Smooth muscle cell (in vitro differentiated cells): ENCODE measurements around the gene COX5A. TPM values are rescaled to one million over a fixed set of nuclear protein-coding genes. Genes with fewer than 3 reads are reported as not detected.

ENCODE experiments used
- DNase-seq: peaks from one replicate; lab custom pipeline; 2025; ENCODE audit not compliant: unreplicated experiment; lab: John Stamatoyannopoulos, UW
- H2AFZ ChIP-seq: fragments of 200-600 bp; sonication (generic); 2 replicates; pipeline ENCODE4 v1.6.0; 2016; ENCODE audit warnings: antibody characterized with exemption, low read depth, mild to moderate bottlenecking
- H3F3A ChIP-seq: fragments of 200-600 bp; sonication (generic); 2 replicates; pipeline ENCODE4 v1.6.0; 2017; ENCODE audit warnings: antibody characterized with exemption, low read depth
- H3K27ac ChIP-seq: fragments of 200-600 bp; sonication (generic); 2 replicates; pipeline ENCODE4 v1.5.1; 2016; ENCODE audit warnings: low read depth, mild to moderate bottlenecking
- H3K27me3 ChIP-seq: fragments of 200-600 bp; sonication (generic); 2 replicates; pipeline ENCODE4 v1.6.1; 2016; ENCODE audit warnings: low read depth, mild to moderate bottlenecking
- H3K36me3 ChIP-seq: fragments of 200-600 bp; sonication (generic); 2 replicates; pipeline ENCODE4 v1.5.1; 2016; ENCODE audit warnings: low read depth
- H3K4me1 ChIP-seq: fragments of 200-600 bp; sonication (generic); 2 replicates; pipeline ENCODE4 v1.5.1; 2016; ENCODE audit warnings: low read depth
- H3K4me2 ChIP-seq: fragments of 200-600 bp; sonication (generic); 2 replicates; pipeline ENCODE4 v1.6.0; 2016; ENCODE audit warnings: mild to moderate bottlenecking
- H3K4me3 ChIP-seq: fragments of 200-600 bp; sonication (generic); 2 replicates; pipeline ENCODE4 v1.5.1; 2016; ENCODE audit warnings: mild to moderate bottlenecking
- H3K79me2 ChIP-seq: fragments of 200-600 bp; sonication (generic); 2 replicates; pipeline ENCODE4 v1.6.0; 2016; ENCODE audit warnings: low read depth, mild to moderate bottlenecking
- H3K9ac ChIP-seq: fragments of 200-600 bp; sonication (generic); 2 replicates; pipeline ENCODE4 v1.6.0; 2016; ENCODE audit warnings: low read depth
- H3K9me3 ChIP-seq: fragments of 200-600 bp; sonication (generic); replicated peaks from 2 replicates; pipeline ENCODE4 v1.5.1; 2016; ENCODE audit warnings: low read depth
- H4K20me1 ChIP-seq: fragments of 200-600 bp; sonication (generic); 2 replicates; pipeline ENCODE4 v1.6.0; 2016; ENCODE audit warnings: low read depth
- CTCF ChIP-seq: fragments of 200-600 bp; sonication (generic); IDR thresholded peaks from 2 replicates; pipeline ENCODE4 v1.5.1; 2017; ENCODE audit warnings: borderline replicate concordance, mild to moderate bottlenecking, antibody characterized with exemption; ENCODE audit not compliant: insufficient read depth, poor library complexity, severe bottlenecking
- WGBS: methylation state at CpG from one replicate; pipeline ENCODE4 v1.1.7; 2016; ENCODE audit warnings: low lambda C conversion rate; 5-methylcytosine and 5-hydroxymethylcytosine counted together
- polyA plus RNA-seq: library from polyadenylated mRNA; unstranded; fragments of >200 nt; fragmentation: Nextera tagmentation; extraction: Ambion mirVana; gene quantifications from 2 replicates; pipeline ENCODE4 v1.2.1, GENCODE V29; 2016
- total RNA-seq: library from RNA; depleted of rRNA; stranded (reverse); fragments of >200 nt; gene quantifications from 2 replicates; pipeline ENCODE4 v1.2.3, GENCODE V29; 2014

COX5A gene
- total and polyA plus RNA-seq, 2 experiments from 2014 or later = 154 to 325 TPM

GRCh38 chr15:74904190-74904805, 33.6 kb downstream of the COX5A start:
- H3K79me2 ChIP-seq = peaks cover 20% of the 10 kb centered on the region
- no peaks in the 10 kb centered on the region for H3K27me3 ChIP-seq
- H2AFZ ChIP-seq = no peak overlapping the region
- no peaks in the 10 kb centered on the region for H3K9me3 ChIP-seq
- H3F3A ChIP-seq = peaks cover 10% of the 10 kb centered on the region
- peaks cover 10% of the 10 kb centered on the region for H4K20me1 ChIP-seq
- H3K4me1 ChIP-seq = peaks cover 11% of the 10 kb centered on the region
- H3K9ac ChIP-seq = no peak overlapping the region
- no peak overlapping the region for H3K4me3 ChIP-seq
- H3K27ac ChIP-seq = peak overlapping the region; percentile 6
- no peaks in the 10 kb centered on the region for H3K36me3 ChIP-seq
- no peak overlapping the region for H3K4me2 ChIP-seq
- WGBS = 93% methylated on average over 7 of the region's 7 CpGs
- TF ChIP-seq CTCF = no peak
- DNase-seq = no peak

- Histone ChIP-seq H3K4me1 (peaks cover 11% of the 10 kb centered on the region), H3K9me3 (no peaks in the 10 kb centered on the region), H3F3A (peaks cover 15% of the 10 kb centered on the region), H3K4me2 (no peak overlapping the region), H4K20me1 (peaks cover 10% of the 10 kb centered on the region), H3K36me3 (no peaks in the 10 kb centered on the region), H3K79me2 (peaks cover 20% of the 10 kb centered on the region), H3K4me3 (no peak overlapping the region), H2AFZ (no peak overlapping the region), H3K27ac (no peak overlapping the region), H3K9ac (no peak overlapping the region), H3K27me3 (no peaks in the 10 kb centered on the region)
- WGBS = 100% methylated on average over 1 of the region's 1 CpG
- no peak for TF ChIP-seq CTCF
- DNase-seq = no peak
These were observed 34.2 kb downstream of the COX5A start for GRCh38 chr15:74903676-74904075.

GRCh38 chr15:74902295-74903075, 35.4 kb downstream of the COX5A start:
- 96% methylated on average over 4 of the region's 4 CpGs for WGBS
- Histone ChIP-seq H3K4me1 (peaks cover 11% of the 10 kb centered on the region), H3K27me3 (no peaks in the 10 kb centered on the region), H3K27ac (no peak overlapping the region), H3K36me3 (no peaks in the 10 kb centered on the region), H3F3A (peaks cover 15% of the 10 kb centered on the region), H2AFZ (no peak overlapping the region), H3K9me3 (no peaks in the 10 kb centered on the region), H3K4me2 (no peak overlapping the region), H3K9ac (no peak overlapping the region), H3K4me3 (no peak overlapping the region), H3K79me2 (peaks cover 20% of the 10 kb centered on the region), H4K20me1 (peaks cover 10% of the 10 kb centered on the region)
- no peak for TF ChIP-seq CTCF
- no peak for DNase-seq

GRCh38 chr15:74901612-74902063, 36.2 kb downstream of the COX5A start:
- H3K4me1 ChIP-seq = peaks cover 11% of the 10 kb centered on the region
- no peaks in the 10 kb centered on the region for H3K9me3 ChIP-seq
- no peak overlapping the region for H3K9ac ChIP-seq
- no peaks in the 10 kb centered on the region for H3K36me3 ChIP-seq
- H3K4me3 ChIP-seq = no peak overlapping the region
- peaks cover 20% of the 10 kb centered on the region for H3K79me2 ChIP-seq
- peaks cover 10% of the 10 kb centered on the region for H4K20me1 ChIP-seq
- no peak overlapping the region for H3K4me2 ChIP-seq
- H3F3A ChIP-seq = peaks cover 15% of the 10 kb centered on the region
- H3K27me3 ChIP-seq = no peaks in the 10 kb centered on the region
- H2AFZ ChIP-seq = no peak overlapping the region
- peak overlapping the region; percentile 5 for H3K27ac ChIP-seq
- 24% methylated on average over 5 of the region's 5 CpGs for WGBS
- peak; percentile 94 for TF ChIP-seq CTCF
- no peak for DNase-seq
